Ovary (tissue), 9 donors: Measurements from ENCODE around the gene SUOX. TPM values are rescaled to one million over a fixed set of nuclear protein-coding genes. Genes with fewer than 3 reads are reported as not detected.

Experiments
- DNase-seq, 5 donors: peaks; one replicate each; pipeline ENCODE4 v3.0.0-alpha.2; 2019 to 2020
- H3K27ac ChIP-seq, 2 donors: fragments of 200-600 bp; one replicate each; pipeline versions ENCODE4 v1.5.1 to v1.8.0; 2019 to 2022
- H3K27me3 ChIP-seq: fragments of 200-600 bp; one replicate; pipeline ENCODE4 v1.8.0; 2022
- H3K36me3 ChIP-seq: fragments of 200-600 bp; sonication (generic); one replicate; pipeline ENCODE4 v1.5.1; 2019
- H3K4me1 ChIP-seq: one replicate; pipeline ENCODE4 v1.8.1; 2013; ENCODE audit warnings: mild to moderate bottlenecking, moderate library complexity; ENCODE audit not compliant: insufficient read depth
- H3K4me3 ChIP-seq: fragments of 200-600 bp; sonication (generic); one replicate; pipeline ENCODE4 v1.5.1; 2017
- H3K9me3 ChIP-seq, 2 donors: fragments of 200-600 bp in 1 of 2; sonication (generic) in 1 of 2; one replicate each; pipeline versions ENCODE4 v1.5.1 to v1.8.1; 2013 to 2019; ENCODE audit warnings: mild to moderate bottlenecking in 1 of 2, moderate library complexity in 1 of 2
- EP300 ChIP-seq: sonication (generic); formaldehyde crosslinking; IDR thresholded peaks from one replicate; pipeline ENCODE4 v1.6.1; 2017; ENCODE audit warnings: antibody characterized with exemption
- POLR2A ChIP-seq: fragments of 450-650 bp; IDR thresholded peaks from one replicate; pipeline ENCODE4 v1.6.1; 2017; ENCODE audit warnings: antibody characterized with exemption, mild to moderate bottlenecking, moderate library complexity
- WGBS, 3 donors: extraction: QIAGEN DNeasy Blood & Tissue Kit in 1 of 3; methylation state at CpG; one replicate each; pipeline versions ENCODE4 v1.1.5 to v1.1.7; 2013 to 2017; 5-methylcytosine and 5-hydroxymethylcytosine counted together
- intact Hi-C, 4 donors: fragments of 100-400 bp; cut with DNase I; formaldehyde crosslinking; loops; one replicate each; pipeline versions ENCODE4 v1.11.0 to v1.15.1; 2022 to 2023
- polyA plus RNA-seq, 2 donors: library from polyadenylated mRNA; stranded (reverse); fragments of 200-250 nt in 1 of 2; fragments of 350-450 nt in 1 of 2; fragmentation: Illumina TruSeq in 1 of 2; extraction: RNeasy Lipid Tissue Mini Kit (QIAGEN cat#74804) in 1 of 2; gene quantifications; one replicate each; pipeline ENCODE4 v1.2.3, GENCODE V29; 2013 to 2014
- total RNA-seq, 7 donors: library from RNA; depleted of rRNA in 2 of 7; stranded (reverse); fragments of >200 nt in 2 of 7; fragmentation: NEBNext Ultra II Directional in 3 of 7; extraction: Animal tissue kit (Norgen Biotek cat#: 25700) in 3 of 7; gene quantifications; one replicate each; pipeline versions ENCODE4 v1.1.0 to v1.2.4, GENCODE V29; 2016 to 2023
- TF ChIP-seq, protein P1 (sequence below), 3 donors: fragments of 450-650 bp in 2 of 3; fragments of 200-600 bp in 1 of 3; IDR thresholded peaks; one replicate each; pipeline versions ENCODE4 v1.5.1 to v1.8.0; 2016 to 2022; ENCODE audit warnings: antibody characterized with exemption in 3 of 3, mild to moderate bottlenecking in 1 of 3
- donor health status: DM: no; HTN: no; CAD: no; lungs with moderate emphysema.
- donor health status: DM: no; HTN: no; CAD: no.
- donor health status: Bipolar disorder and iron deficiency.
- donor health status: DM: yes; HTN: yes; CAD: no.
- donor health status: DM: no; HTN: no; CAD: no.
- donor health status: DM: yes; HTN: yes; CAD: no.

Gene SUOX
- total and polyA plus RNA-seq, 9 donors = 18.0 to 39.4 (median 31.9) TPM

DNA sequence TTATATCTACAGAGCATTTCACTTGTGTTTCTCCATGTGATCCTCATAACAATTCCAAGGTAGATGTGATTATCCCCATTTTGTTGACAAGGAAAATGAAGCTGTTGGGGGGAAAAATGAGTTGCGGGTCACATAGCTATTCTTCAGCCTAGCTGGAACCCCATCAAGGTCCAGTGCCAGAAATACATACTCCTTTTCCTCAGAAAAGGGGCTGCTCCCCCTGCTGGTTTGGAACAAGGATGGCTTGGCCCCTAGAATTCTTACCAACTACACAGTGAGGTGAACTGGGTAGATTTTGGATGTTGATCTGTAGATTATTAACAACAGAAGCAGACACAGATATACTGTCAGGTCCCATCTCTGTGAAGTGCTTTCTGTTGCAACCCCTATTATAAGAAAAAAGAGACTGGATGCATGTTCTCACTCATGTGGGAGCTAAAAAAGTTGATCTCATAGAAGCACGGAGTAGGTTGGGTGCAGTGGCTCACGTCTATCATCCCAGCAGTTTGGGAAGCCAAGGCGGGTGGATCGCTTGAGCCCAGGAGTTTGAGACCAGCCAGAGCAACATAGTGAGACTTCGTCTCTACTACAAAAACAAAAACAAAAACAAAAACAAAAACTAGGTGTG is 32.7 kb downstream of the SUOX start:
- no peaks in the 10 kb centered on the region for H3K4me1 ChIP-seq
- no peak overlapping the region for H3K4me3 ChIP-seq
- H3K27me3 ChIP-seq = no peaks in the 10 kb centered on the region
- 72 to 76% (median 74%) methylated on average over 6 of the region's 6 CpGs for WGBS, 3 donors
- no peaks in the 10 kb centered on the region for H3K9me3 ChIP-seq
- H3K36me3 ChIP-seq = no peaks in the 10 kb centered on the region
- DNase-seq = peak in 2 of 5 donors; percentile 44 to 52
- TF ChIP-seq POLR2A = no peak
- TF ChIP-seq, protein P1, sequence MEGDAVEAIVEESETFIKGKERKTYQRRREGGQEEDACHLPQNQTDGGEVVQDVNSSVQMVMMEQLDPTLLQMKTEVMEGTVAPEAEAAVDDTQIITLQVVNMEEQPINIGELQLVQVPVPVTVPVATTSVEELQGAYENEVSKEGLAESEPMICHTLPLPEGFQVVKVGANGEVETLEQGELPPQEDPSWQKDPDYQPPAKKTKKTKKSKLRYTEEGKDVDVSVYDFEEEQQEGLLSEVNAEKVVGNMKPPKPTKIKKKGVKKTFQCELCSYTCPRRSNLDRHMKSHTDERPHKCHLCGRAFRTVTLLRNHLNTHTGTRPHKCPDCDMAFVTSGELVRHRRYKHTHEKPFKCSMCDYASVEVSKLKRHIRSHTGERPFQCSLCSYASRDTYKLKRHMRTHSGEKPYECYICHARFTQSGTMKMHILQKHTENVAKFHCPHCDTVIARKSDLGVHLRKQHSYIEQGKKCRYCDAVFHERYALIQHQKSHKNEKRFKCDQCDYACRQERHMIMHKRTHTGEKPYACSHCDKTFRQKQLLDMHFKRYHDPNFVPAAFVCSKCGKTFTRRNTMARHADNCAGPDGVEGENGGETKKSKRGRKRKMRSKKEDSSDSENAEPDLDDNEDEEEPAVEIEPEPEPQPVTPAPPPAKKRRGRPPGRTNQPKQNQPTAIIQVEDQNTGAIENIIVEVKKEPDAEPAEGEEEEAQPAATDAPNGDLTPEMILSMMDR (IDR thresholded peaks at IDR 0.05) = peak; percentile 14 to 48 (median 28)
- TF ChIP-seq EP300 = no peak
- H3K27ac ChIP-seq = no peak overlapping the region
- intact Hi-C loops = no loop called here

DNA sequence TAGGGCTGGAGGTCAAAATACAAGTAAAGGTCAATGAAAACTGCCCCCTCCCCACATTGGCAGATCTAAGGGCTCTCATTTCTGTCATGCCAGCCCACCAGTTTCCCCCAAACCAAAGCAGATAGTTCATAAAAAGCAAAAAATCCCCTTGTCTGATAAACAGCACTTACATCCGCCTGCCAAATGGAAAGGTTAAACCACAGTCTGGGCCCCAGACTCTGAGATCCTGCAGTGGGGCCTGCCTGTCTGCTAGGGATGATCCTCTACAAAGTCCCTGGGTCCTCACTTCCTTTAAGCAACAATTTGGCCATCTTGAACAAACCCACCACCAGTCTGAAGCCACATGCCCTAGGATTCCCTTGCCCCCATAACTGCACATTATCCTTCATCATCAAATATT is 34.9 kb downstream of the SUOX start:
- H3K36me3 ChIP-seq = no peaks in the 10 kb centered on the region
- H3K9me3 ChIP-seq = no peaks in the 10 kb centered on the region
- 68 to 91% (median 82%) methylated on average over 1 of the region's 1 CpG for WGBS, 3 donors
- H3K4me1 ChIP-seq = no peaks in the 10 kb centered on the region
- intact Hi-C loops = no loop called here
- H3K4me3 ChIP-seq = no peak overlapping the region
- TF ChIP-seq POLR2A (no peak), EP300 (no peak)
- TF ChIP-seq, protein P1 (IDR thresholded peaks at IDR 0.05) = no peak
- no peaks in the 10 kb centered on the region for H3K27me3 ChIP-seq
- DNase-seq = no peak
- no peak overlapping the region for H3K27ac ChIP-seq

DNA sequence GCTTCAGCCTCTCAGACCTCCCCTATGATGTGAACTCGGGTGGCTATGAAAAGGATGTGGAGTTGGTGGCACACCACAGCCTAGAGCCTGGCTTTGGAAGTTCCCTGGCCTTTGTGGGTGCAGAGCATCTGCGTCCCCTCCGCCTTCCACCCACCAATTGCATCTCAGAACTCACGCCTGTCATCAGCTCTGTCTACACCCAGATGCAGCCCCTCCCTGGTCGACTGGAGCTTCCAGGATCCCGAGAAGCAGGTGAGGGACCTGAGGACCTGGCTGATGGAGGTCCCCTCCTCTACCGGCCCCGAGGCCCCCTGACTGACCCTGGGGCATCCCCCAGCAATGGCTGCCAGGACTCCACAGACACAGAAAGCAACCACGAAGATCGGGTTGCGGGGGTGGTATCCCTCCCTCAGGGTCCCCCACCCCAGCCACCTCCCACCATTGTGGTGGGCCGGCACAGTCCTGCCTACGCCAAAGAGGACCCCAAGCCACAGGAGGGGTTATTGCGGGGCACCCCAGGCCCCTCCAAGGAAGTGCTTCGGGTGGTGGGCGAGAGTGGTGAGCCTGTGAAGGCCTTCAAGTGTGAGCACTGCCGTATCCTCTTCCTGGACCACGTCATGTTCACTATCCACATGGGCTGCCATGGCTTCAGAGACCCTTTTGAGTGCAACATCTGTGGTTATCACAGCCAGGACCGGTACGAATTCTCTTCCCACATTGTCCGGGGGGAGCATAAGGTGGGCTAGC is 37.7 kb downstream of the SUOX start:
- H3K4me3 ChIP-seq = no peak overlapping the region
- H3K27ac ChIP-seq = no peak overlapping the region
- TF ChIP-seq POLR2A (no peak), EP300 (no peak)
- TF ChIP-seq, protein P1 (IDR thresholded peaks at IDR 0.05) = no peak
- no peaks in the 10 kb centered on the region for H3K4me1 ChIP-seq
- intact Hi-C loops = loop anchor here in 1 of 4 donors (5.0 kb wide), 1 partner anchor 37 kb away; the partner anchor contains the start of gene SUOX
- no peaks in the 10 kb centered on the region for H3K9me3 ChIP-seq
- no peaks in the 10 kb centered on the region for H3K27me3 ChIP-seq
- 74 to 79% (median 77%) methylated on average over 21 of the region's 21 CpGs for WGBS, 3 donors
- no peaks in the 10 kb centered on the region for H3K36me3 ChIP-seq
- no peak for DNase-seq

DNA sequence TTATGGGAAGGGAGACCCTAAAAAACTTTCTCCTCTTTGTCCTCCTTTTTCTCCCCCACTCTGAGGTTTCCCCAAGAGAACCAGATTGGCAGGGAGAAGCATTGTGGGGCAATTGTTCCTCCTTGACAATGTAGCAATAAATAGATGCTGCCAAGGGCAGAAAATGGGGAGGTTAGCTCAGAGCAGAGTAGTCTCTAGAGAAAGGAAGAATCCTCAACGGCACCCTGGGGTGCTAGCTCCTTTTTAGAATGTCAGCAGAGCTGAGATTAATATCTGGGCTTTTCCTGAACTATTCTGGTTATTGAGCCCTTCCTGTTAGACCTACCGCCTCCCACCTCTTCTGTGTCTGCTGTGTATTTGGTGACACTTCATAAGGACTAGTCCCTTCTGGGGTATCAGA is 40.1 kb downstream of the SUOX start:
- TF ChIP-seq POLR2A = no peak
- no peak for TF ChIP-seq EP300
- TF ChIP-seq, protein P1 (IDR thresholded peaks at IDR 0.05) = no peak
- intact Hi-C loops = loop anchor here in 1 of 4 donors (5.0 kb wide), 1 partner anchor 40 kb away; the partner anchor contains the start of gene SUOX
- Histone ChIP-seq H3K9me3 (no peaks in the 10 kb centered on the region), H3K36me3 (no peaks in the 10 kb centered on the region), H3K4me3 (no peak overlapping the region), H3K27ac (no peak overlapping the region), H3K4me1 (no peaks in the 10 kb centered on the region), H3K27me3 (no peaks in the 10 kb centered on the region)
- no peak for DNase-seq
- WGBS, 3 donors = 72 to 80% (median 78%) methylated on average over 2 of the region's 2 CpGs
